Activated gamma-delta T cell (primary cell): ENCODE data around the gene CLCA4.

Experiments
- DNase-seq: peaks from one replicate; lab custom pipeline; 2025; lab: John Stamatoyannopoulos, UW

The CLCA4 gene

GRCh38 chr1:86616871-86617270 is 70.0 kb downstream of the CLCA4 start:
- DNase-seq, result no peak

GRCh38 chr1:86618358-86618757 is 71.5 kb downstream of the CLCA4 start:
- no peak for DNase-seq

- DNase-seq, result no peak
These were observed 72.4 kb downstream of the CLCA4 start for GRCh38 chr1:86619313-86619712.

GRCh38 chr1:86621286-86621685 is 74.4 kb downstream of the CLCA4 start:
- no peak for DNase-seq
